Measurements from ENCODE around the gene NR5A1.

The NR5A1 gene

GRCh38 chr9:124498040-124498439 lies 9.2 kb downstream of the NR5A1 start:
- DNase-seq, result no peak

- no peak for DNase-seq
Measured at GRCh38 chr9:124497441-124497840, 9.8 kb downstream of the NR5A1 start.

GRCh38 chr9:124496463-124496862 lies 10.7 kb downstream of the NR5A1 start:
- DNase-seq, result no peak

- no peak for DNase-seq
Measured at GRCh38 chr9:124496075-124496449, 11.1 kb downstream of the NR5A1 start.

GRCh38 chr9:124495126-124496074 lies 11.8 kb downstream of the NR5A1 start:
- no peak for DNase-seq

- no peak for DNase-seq
Measured at GRCh38 chr9:124493794-124494479, 13.3 kb downstream of the NR5A1 start.

GRCh38 chr9:124493218-124493617 lies 14.0 kb downstream of the NR5A1 start:
- no peak for DNase-seq

- DNase-seq, result no peak
Measured at GRCh38 chr9:124492818-124493217, 14.4 kb downstream of the NR5A1 start.

GRCh38 chr9:124491049-124491975 lies 15.9 kb downstream of the NR5A1 start:
- no peak for DNase-seq

GRCh38 chr9:124490004-124490403 lies 17.2 kb downstream of the NR5A1 start:
- DNase-seq, result no peak

GRCh38 chr9:124489222-124489621 lies 18.0 kb downstream of the NR5A1 start:
- DNase-seq, result no peak

- no peak for DNase-seq
Measured at GRCh38 chr9:124488641-124489210, 18.5 kb downstream of the NR5A1 start.

- no peak for DNase-seq
Measured at GRCh38 chr9:124487260-124488182, 19.7 kb downstream of the NR5A1 start.

GRCh38 chr9:124486778-124487259 lies 20.4 kb downstream of the NR5A1 start:
- no peak for DNase-seq

GRCh38 chr9:124485936-124486335 lies 21.3 kb downstream of the NR5A1 start:
- DNase-seq, result no peak

GRCh38 chr9:124485201-124485600 lies 22.0 kb downstream of the NR5A1 start:
- no peak for DNase-seq

GRCh38 chr9:124483481-124483880 lies 23.7 kb downstream of the NR5A1 start:
- DNase-seq, result no peak

- DNase-seq, result no peak
Measured at GRCh38 chr9:124482431-124483031, 24.7 kb downstream of the NR5A1 start.

- DNase-seq, result no peak
Measured at GRCh38 chr9:124481115-124481514, 26.1 kb downstream of the NR5A1 start.

GRCh38 chr9:124480621-124480981 lies 26.6 kb downstream of the NR5A1 start:
- no peak for DNase-seq

Data from NCI-H187 (cell line).